HepG2 (cell line): ENCODE measurements around the gene GABRB3. TPM values are rescaled to one million over a fixed set of nuclear protein-coding genes. Genes with fewer than 3 reads are reported as not detected.

Experiments used
- ATAC-seq: fragments of 200-7000 bp; cut with Tn5 transposase; 3 replicates; pipeline ENCODE4 v1.9.1; 2020; ENCODE audit warnings: mild to moderate bottlenecking, moderate library complexity
- BruUV-seq: library from RNA; stranded (reverse); fragments of 400-500 nt; replicated peaks from 2 replicates; lab custom pipeline; 2021; lab: Mats Ljungman, UMichigan
- CTCF ChIA-PET: fragments of 300-600 bp; formaldehyde crosslinking; extraction: SDS; loops from one replicate; lab custom pipeline; 2021; ENCODE audit warnings: low total read pairs, inconsistent platforms, low intra/inter-chr PET ratio; lab: Yijun Ruan, JAX
- POLR2A ChIA-PET: fragments of 350-600 bp; sonication (Branson Sonifier 250); formaldehyde crosslinking; loops from one replicate; lab custom pipeline; 2020; ENCODE audit warnings: antibody characterized with exemption, inconsistent platforms; lab: Yijun Ruan, JAX
- DNase-seq: peaks from one replicate; pipeline ENCODE4 v3.0.0-alpha.2; 2015; ENCODE audit warnings: low spot score
- FAIRE-seq: peaks from 3 replicates; lab custom pipeline; 2011; peaks lifted over from hg19 to GRCh38; lab: Jason Lieb, UNC
- H2AFZ ChIP-seq: one replicate; pipeline ENCODE4 v1.6.1; 2011; ENCODE audit warnings: low read length, inconsistent platforms
- H3K27ac ChIP-seq: fragments of 300-600 bp; 3 replicates; pipeline ENCODE4 v1.8.0; 2011; ENCODE audit warnings: mixed run types, mild to moderate bottlenecking, mixed read lengths, low read length, inconsistent platforms; ENCODE audit not compliant: insufficient read depth; ENCODE audit errors: extremely low read length
- H3K27me3 ChIP-seq, 2 experiments: fragments of 200-600 bp in 1 of 2; 2 replicates in 1 of 2; 3 replicates in 1 of 2; pipeline versions ENCODE4 v1.6.0 to v1.8.0; 2011; ENCODE audit warnings: low read length in 2 of 2, mild to moderate bottlenecking in 2 of 2, moderate library complexity in 2 of 2, inconsistent platforms in 1 of 2; ENCODE audit not compliant: insufficient read depth in 2 of 2, control insufficient read depth in 1 of 2
- H3K36me3 ChIP-seq, 2 experiments: fragments of 200-600 bp in 1 of 2; replicated peaks in 1 of 2; 2 replicates in 1 of 2; 3 replicates in 1 of 2; pipeline versions ENCODE4 v1.5.1 to v1.8.0; 2011; ENCODE audit warnings: low read length in 2 of 2, inconsistent platforms in 1 of 2; ENCODE audit not compliant: insufficient read depth in 2 of 2, control insufficient read depth in 1 of 2
- H3K4me1 ChIP-seq: 2 replicates; pipeline ENCODE4 v1.5.1; 2012; ENCODE audit warnings: low read length, inconsistent platforms; ENCODE audit not compliant: insufficient read depth
- H3K4me2 ChIP-seq: 2 replicates; pipeline ENCODE4 v1.6.0; 2011; ENCODE audit warnings: low read depth, low read length, inconsistent platforms
- H3K4me3 ChIP-seq, 3 experiments: fragments of 200-600 bp in 1 of 3; sonication (generic), shearing (Covaris generic) in 1 of 3; replicated peaks in 1 of 3; 2 replicates each; pipeline ENCODE4 v1.5.1; 2011 to 2016; ENCODE audit warnings: low read length in 3 of 3, inconsistent platforms in 2 of 3, low read depth in 2 of 3, mild to moderate bottlenecking in 2 of 3, control low read depth in 1 of 3, mixed read lengths in 1 of 3; ENCODE audit not compliant: insufficient read depth in 1 of 3
- H3K79me2 ChIP-seq: one replicate; pipeline ENCODE4 v1.6.1; 2011; ENCODE audit warnings: low read length, inconsistent platforms; ENCODE audit not compliant: insufficient read depth
- H3K9ac ChIP-seq: 2 replicates; pipeline ENCODE4 v1.6.0; 2011; ENCODE audit warnings: mild to moderate bottlenecking, low read depth, low read length, inconsistent platforms; ENCODE audit not compliant: insufficient read depth
- H3K9me3 ChIP-seq: 2 replicates; pipeline ENCODE4 v1.5.1; 2012; ENCODE audit warnings: mild to moderate bottlenecking, low read length
- H4K20me1 ChIP-seq: 2 replicates; pipeline ENCODE4 v1.6.0; 2011; ENCODE audit warnings: inconsistent platforms, mild to moderate bottlenecking, low read length, moderate library complexity; ENCODE audit not compliant: insufficient read depth
- KDM2A ChIP-seq: sonication (generic); formaldehyde crosslinking; IDR thresholded peaks from 2 replicates; pipeline ENCODE4 v1.4.0; 2020; ENCODE audit warnings: low read depth, missing genetic modification reagents, borderline replicate concordance
- RFX1 ChIP-seq: fragments of 450-650 bp; IDR thresholded peaks from 2 replicates; pipeline ENCODE4 v1.6.1; 2017
- RFX3 ChIP-seq: IDR thresholded peaks from 2 replicates; pipeline ENCODE4 v1.6.1; 2016; ENCODE audit warnings: missing biosample characterization, missing genetic modification reagents
- SPEN ChIP-seq: sonication (generic); formaldehyde crosslinking; IDR thresholded peaks from 2 replicates; pipeline ENCODE4 v1.5.1; 2020; ENCODE audit warnings: low read depth, mild to moderate bottlenecking, missing genetic modification reagents
- ZFP90 ChIP-seq: sonication (generic); formaldehyde crosslinking; IDR thresholded peaks from 2 replicates; pipeline ENCODE4 v1.8.0; 2022; ENCODE audit warnings: missing genetic modification reagents, mild to moderate bottlenecking, inconsistent platforms, borderline replicate concordance
- ZNF615 ChIP-seq: sonication (generic); formaldehyde crosslinking; IDR thresholded peaks from 2 replicates; pipeline ENCODE4 v1.5.0; 2020; ENCODE audit warnings: mild to moderate bottlenecking, missing genetic modification reagents, borderline replicate concordance
- WGBS: methylation state at CpG from one replicate; pipeline ENCODE4 v1.1.6; 2017; ENCODE audit warnings: low lambda C conversion rate; 5-methylcytosine and 5-hydroxymethylcytosine counted together
- in situ Hi-C: cut with HindIII; loops from 2 replicates; pipeline ENCODE4 v1.10.0; 2017; ENCODE audit warnings: low pct_unique_long_range_greater_than_20kb; ENCODE audit not compliant: extremely low pct_ligation_motif_present
- intact Hi-C: fragments of 100-400 bp; cut with micrococcal nuclease; formaldehyde crosslinking; loops from one replicate; pipeline ENCODE4 v1.10.0; 2022; ENCODE audit not compliant: unreplicated experiment
- polyA plus RNA-seq, 8 experiments: library from polyadenylated mRNA; depleted of rRNA in 3 of 8; stranded (reverse) in 7 of 8; unstranded in 1 of 8; fragments of >200 nt; fragmentation: Illumina TruSeq in 4 of 8; extraction: Trizol in 4 of 8; gene quantifications; 2 replicates each; pipeline versions ENCODE4 v1.2.1 to v1.2.3, GENCODE V29; 2011 to 2016; ENCODE audit warnings: low read depth in 4 of 8, missing spikeins in 1 of 8, mixed read lengths in 1 of 8; ENCODE audit not compliant: insufficient read depth in 1 of 8
- total RNA-seq, 5 experiments: library from RNA; depleted of rRNA; stranded (reverse); fragments of >200 nt; fragmentation: Illumina TruSeq; extraction: Trizol; gene quantifications; 2 replicates each; pipeline ENCODE4 v1.2.3, GENCODE V29; 2016; ENCODE audit warnings: low read depth in 1 of 5

GABRB3 gene
- total and polyA plus RNA-seq, 2 of the 13 experiments (the other 11 are each of a cell fraction or from before 2014, with no cell fraction given), result not detected

DNA sequence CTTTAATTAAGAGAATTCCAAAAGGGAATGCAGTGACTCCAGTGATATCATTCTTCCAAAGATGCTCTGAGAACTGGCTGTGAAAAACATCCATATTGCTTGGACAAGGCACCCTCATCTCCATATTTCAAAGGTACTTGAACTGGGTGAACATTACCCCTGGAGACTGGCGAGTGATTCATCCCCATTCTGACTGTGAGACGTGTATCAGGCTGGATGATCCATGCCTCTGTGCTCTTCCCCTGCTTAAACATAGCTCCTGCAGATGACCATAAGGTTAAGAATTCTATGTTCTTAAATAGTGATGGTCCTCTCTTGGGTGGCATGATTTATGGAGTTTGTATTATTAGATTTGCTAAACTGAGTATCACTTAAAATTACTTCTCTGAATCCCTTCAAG, 137.8 kb downstream of the GABRB3 start (continued):
- no peak for TF ChIP-seq RFX3
- TF ChIP-seq SPEN (CRISPR knock-in tag), result no peak

DNA sequence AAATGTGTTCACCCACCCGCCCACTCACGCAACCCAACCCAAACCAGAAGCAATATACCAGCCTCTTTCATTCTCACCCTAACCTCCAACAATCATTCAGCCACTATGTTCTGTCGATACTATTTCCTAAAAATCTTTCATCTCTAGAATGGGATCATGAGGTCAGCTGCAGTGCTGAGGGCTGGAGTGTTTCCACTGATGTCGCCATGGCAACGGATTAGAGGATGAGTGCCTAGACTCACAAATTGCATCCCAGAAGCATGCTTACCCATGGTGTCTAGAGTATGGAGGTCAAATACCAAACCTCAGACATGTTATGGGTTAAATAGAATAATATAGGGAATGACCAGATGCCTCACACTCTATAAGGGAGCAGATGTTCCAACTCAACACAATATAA, 138.5 kb downstream of the GABRB3 start:
- intact Hi-C loops, result no loop called here
- H3K4me1 ChIP-seq, result no peaks in the 10 kb centered on the region
- H3K9ac ChIP-seq, result no peak overlapping the region
- TF ChIP-seq KDM2A, result no peak
- TF ChIP-seq RFX1, result peak; percentile 28; the same call in 1 of the 2 replicates
- H3K79me2 ChIP-seq, result no peaks in the 10 kb centered on the region
- POLR2A ChIA-PET, result no interaction called here
- no peak for DNase-seq
- no peak for ATAC-seq
- H3K27ac ChIP-seq, result no peak overlapping the region
- H2AFZ ChIP-seq, result no peak overlapping the region
- H4K20me1 ChIP-seq, result no peaks in the 10 kb centered on the region
- H3K36me3 ChIP-seq, result no peaks in the 10 kb centered on the region
- in situ Hi-C loops, result no loop called here
- CTCF ChIA-PET, result no interaction called here
- H3K9me3 ChIP-seq, result peaks cover 80% of the 10 kb centered on the region
- no TSS peak for BruUV-seq
- no peak overlapping the region for H3K4me2 ChIP-seq
- no peaks in the 10 kb centered on the region for H3K27me3 ChIP-seq
- FAIRE-seq, result no peak
- H3K4me3 ChIP-seq, result no peak overlapping the region
- 41% methylated on average over 5 of the region's 5 CpGs for WGBS

DNA sequence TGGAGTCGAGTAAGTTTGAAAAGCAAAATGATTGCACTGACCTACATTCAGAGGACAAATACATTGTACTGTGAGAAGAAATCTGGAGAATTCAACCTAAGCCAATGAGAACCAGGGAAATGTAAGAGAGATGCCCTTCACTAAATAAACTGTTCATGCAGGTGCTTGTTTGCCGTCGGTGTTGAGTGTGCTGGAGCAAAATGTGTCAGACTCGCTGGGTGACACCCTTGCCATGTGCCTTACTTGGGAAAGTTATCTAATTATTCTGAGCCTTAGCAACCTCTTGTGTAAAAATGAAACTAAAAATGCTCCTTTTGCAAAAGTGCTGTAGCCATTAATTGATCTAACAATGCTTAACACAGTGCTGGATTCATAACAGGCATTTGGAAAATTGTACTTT, 140.4 kb downstream of the GABRB3 start:
- BruUV-seq, result no TSS peak
- intact Hi-C loops, result no loop called here

More for the DNA sequence above, 140.4 kb downstream of the GABRB3 start:
- TF ChIP-seq ZFP90 (CRISPR knock-in tag) (no peak), ZNF615 (CRISPR knock-in tag) (no peak)
- Histone ChIP-seq H3K4me3 (no peak overlapping the region), H3K27ac (no peak overlapping the region), H3K4me2 (no peak overlapping the region), H3K36me3 (no peaks in the 10 kb centered on the region), H3K79me2 (no peaks in the 10 kb centered on the region), H4K20me1 (no peaks in the 10 kb centered on the region), H3K9me3 (peaks cover 81% of the 10 kb centered on the region), H3K4me1 (no peaks in the 10 kb centered on the region), H2AFZ (no peak overlapping the region), H3K9ac (no peak overlapping the region), H3K27me3 (no peaks in the 10 kb centered on the region)
- ChIA-PET POLR2A (no interaction called here), CTCF (no interaction called here)
- ATAC-seq (no peak), DNase-seq (no peak), FAIRE-seq (no peak)
- WGBS, result 0% methylated on average over 4 of the region's 4 CpGs
- in situ Hi-C loops, result no loop called here
